Measurements from ENCODE around the gene SLC24A3.

The SLC24A3 gene

GRCh38 chr20:19271879-19272651 lies 59.6 kb downstream of the SLC24A3 start:
- no peak for DNase-seq (ENCODE audit: low spot score)

- DNase-seq (ENCODE audit: low spot score): no peak
Measured at GRCh38 chr20:19272976-19273654, 60.7 kb downstream of the SLC24A3 start.

- no peak for DNase-seq (ENCODE audit: low spot score)
Measured at GRCh38 chr20:19274001-19274400, 61.6 kb downstream of the SLC24A3 start.

- DNase-seq (ENCODE audit: low spot score): no peak
Measured at GRCh38 chr20:19274412-19275015, 62.1 kb downstream of the SLC24A3 start.

- no peak for DNase-seq (ENCODE audit: low spot score)
Measured at GRCh38 chr20:19275038-19275629, 62.7 kb downstream of the SLC24A3 start.

- DNase-seq (ENCODE audit: low spot score): no peak
Measured at GRCh38 chr20:19275630-19276071, 63.2 kb downstream of the SLC24A3 start.

- DNase-seq (ENCODE audit: low spot score): no peak
Measured at GRCh38 chr20:19277381-19277780, 64.9 kb downstream of the SLC24A3 start.

DNA sequence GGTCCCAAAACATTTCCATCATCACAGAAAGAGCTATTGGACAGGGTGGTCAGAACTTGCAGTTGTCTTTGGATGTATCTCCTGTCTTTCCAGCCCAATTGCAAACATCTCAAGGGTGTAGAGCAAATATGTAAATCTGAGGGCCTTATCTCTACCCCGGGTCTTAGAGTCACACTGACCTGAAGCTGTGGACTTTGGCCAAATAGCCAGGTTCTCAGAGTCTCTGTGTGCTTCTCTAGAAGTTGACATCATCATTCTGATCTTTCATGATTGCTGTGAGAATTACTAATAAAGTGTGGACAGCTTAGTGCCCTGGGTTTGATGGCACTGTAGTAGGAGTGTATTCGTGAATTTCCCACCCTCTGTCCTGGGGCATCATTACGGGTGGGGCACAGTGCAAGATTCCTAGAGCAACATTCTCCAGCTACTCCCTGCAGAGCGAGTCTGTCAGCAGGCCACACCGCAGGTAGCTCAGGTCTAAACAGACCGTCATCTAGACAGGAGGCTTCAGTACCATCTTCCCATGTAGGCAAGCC lies 71.1 kb downstream of the SLC24A3 start:
- no peak for DNase-seq (ENCODE audit: low spot score)

- DNase-seq (ENCODE audit: low spot score): no peak
Measured at GRCh38 chr20:19284400-19285178, 72.1 kb downstream of the SLC24A3 start.

DNA sequence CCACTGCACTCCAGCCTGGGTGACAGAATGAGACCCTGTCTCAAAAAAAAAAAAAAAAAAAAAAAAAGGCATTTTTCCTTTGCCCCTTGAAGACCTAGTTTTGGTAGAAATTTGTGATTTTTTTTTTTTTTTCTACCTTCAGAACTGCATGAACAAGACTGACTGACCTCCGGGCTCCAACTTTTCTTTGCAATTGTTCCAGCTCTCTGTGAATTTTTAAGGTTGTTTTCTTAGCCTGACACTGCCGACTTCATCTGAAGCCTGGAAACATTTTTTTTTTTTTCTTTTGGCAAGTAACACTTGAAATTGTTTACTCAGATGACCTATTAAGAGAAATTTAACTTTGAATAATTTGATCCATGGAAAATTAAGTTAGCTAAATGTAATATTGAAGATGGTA lies 73.0 kb downstream of the SLC24A3 start:
- no peak for DNase-seq (ENCODE audit: low spot score)

DNA sequence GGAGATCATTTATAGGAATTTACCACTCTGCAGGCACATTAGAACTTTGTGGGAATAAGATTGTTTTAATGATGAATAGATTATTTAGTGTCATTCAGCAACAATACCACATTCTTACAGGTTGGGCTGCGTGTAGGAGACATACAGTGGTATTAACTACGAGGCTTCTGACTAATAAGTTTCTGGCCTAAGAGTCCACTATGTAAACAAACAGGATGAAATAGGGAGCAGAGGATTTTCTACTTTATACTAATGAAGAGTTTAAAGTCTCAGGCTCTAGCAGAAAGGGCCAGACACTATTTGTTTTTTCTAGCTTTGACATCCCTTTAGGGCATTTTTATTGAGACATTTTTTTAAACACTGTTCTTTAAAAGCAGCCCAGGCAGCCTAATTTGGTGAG lies 75.6 kb downstream of the SLC24A3 start:
- no peak for DNase-seq (ENCODE audit: low spot score)

- DNase-seq (ENCODE audit: low spot score): no peak
Measured at GRCh38 chr20:19288636-19289035, 76.2 kb downstream of the SLC24A3 start.

GRCh38 chr20:19289451-19289850 lies 77.0 kb downstream of the SLC24A3 start:
- no peak for DNase-seq (ENCODE audit: low spot score)

DNA sequence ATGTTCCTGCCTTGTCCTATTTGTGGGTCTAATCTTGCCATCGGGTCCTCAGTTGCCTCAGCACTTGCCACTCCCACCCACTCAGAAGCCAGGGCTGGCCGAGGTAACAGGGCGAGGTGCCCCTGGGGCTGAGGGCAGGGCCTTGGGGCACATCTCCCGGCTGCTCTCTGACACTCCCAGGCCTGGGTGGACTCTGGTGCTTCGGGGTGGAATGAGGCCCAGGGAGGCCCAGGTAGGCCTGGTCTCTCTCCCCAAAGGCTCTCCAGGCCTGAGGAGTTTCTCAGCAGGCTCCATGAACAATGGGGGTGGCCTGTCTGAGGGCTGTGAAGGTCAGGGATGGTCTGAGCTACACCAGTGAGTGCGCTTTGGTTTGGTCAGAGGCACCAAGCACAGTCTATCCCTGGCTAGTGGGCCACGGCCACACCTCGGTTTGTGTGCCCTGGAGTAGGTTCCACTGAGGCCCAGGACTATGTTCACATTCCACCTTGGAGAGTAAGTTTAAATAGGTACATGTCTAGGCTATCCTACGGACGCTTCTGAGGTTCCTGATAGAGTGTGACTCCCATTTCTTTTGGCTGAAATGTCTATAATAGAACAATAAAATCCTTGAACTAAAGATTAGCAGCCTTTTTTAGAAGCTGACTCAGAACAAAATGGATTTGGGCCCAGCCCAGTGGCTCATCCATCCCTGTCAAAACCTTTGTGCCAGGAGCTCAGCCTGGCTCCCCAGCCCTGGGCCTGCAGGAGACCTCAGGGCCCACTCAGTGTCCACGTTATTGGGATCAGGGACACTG lies 78.8 kb downstream of the SLC24A3 start:
- DNase-seq (ENCODE audit: low spot score): no peak

- DNase-seq (ENCODE audit: low spot score): no peak
Measured at GRCh38 chr20:19291818-19292132, 79.3 kb downstream of the SLC24A3 start.

- no peak for DNase-seq (ENCODE audit: low spot score)
Measured at GRCh38 chr20:19292254-19292653, 79.8 kb downstream of the SLC24A3 start.

GRCh38 chr20:19295076-19295475 lies 82.6 kb downstream of the SLC24A3 start:
- DNase-seq (ENCODE audit: low spot score): no peak

DNA sequence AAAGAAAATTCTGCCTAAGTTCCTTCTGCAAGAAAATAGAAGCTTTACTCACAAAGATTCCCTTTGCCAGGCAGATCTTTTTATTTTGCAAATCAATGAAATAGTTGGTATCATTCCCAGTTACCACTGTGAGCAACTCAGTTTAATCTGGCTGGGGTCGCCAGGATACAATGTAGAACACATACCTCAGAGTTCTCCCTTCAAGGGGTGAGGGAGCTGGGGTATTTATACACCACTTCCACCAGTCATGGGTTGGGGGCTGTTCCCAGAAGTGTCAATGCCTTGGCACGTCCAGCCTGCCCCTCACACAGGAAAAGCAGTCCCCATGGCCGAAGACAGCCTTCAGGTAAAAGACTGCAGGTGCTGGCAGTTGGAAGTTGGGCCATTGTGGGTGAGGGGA lies 86.2 kb downstream of the SLC24A3 start:
- DNase-seq (ENCODE audit: low spot score): no peak

- DNase-seq (ENCODE audit: low spot score): no peak
Measured at GRCh38 chr20:19300395-19300794, 88.0 kb downstream of the SLC24A3 start.

DNA sequence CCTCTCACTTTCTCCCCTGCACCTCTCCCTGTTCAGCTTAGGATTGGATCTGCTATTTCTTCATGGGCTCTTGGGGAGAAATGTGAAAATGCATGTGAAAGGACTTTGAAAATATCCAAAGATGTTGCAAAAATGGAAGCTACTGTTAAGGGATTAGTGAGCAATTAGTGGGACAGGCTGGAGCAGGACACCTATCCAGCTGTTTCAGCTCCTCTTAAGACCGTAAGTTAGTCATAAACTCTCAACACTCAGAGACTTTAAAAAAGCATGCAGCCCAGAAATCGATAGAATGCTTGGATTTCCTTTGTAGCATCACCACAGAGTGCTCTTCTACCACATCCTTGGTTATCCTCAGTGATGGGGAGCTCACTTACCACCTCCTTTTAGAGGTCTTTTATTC lies 88.7 kb downstream of the SLC24A3 start:
- DNase-seq (ENCODE audit: low spot score): no peak

GRCh38 chr20:19301843-19302242 lies 89.4 kb downstream of the SLC24A3 start:
- no peak for DNase-seq (ENCODE audit: low spot score)

Data from AG20443 (cell line).